ENCODE measurements around the gene MYBPH. TPM values are rescaled to one million over a fixed set of nuclear protein-coding genes. Genes with fewer than 3 reads are reported as not detected.

The MYBPH gene
- total and polyA plus RNA-seq, 2 donors (not counting 3 experiments of a cell fraction or from before 2014, with no cell fraction given) = not detected

GRCh38 chr1:203150511-203151297 is 24.9 kb downstream of the MYBPH start:
- Histone ChIP-seq H3K4me3 (replicated peaks in 1 of 3; ENCODE audit: insufficient read depth in 1 of 3, low read depth in 1 of 3, low read length in 3 of 3) (no peak overlapping the region), H4K20me1 (replicated peaks; ENCODE audit: control insufficient read depth, extremely low read depth, insufficient read depth, low read length) (no peaks in the 10 kb centered on the region), H3K9ac (replicated peaks; ENCODE audit: extremely low read depth, insufficient read depth, low read length) (no peak overlapping the region), H3K27ac (ENCODE audit: insufficient read depth, low read depth, low read length) (no peak overlapping the region), H3K4me1 (ENCODE audit: control insufficient read depth, extremely low read depth, insufficient read depth, low read length) (peaks cover 28% of the 10 kb centered on the region), H3K4me2 (ENCODE audit: insufficient read depth, low read length) (no peak overlapping the region), H3K79me2 (ENCODE audit: control insufficient read depth, insufficient read depth, low read length) (no peaks in the 10 kb centered on the region), H3K9me1 (replicated peaks; ENCODE audit: control insufficient read depth, extremely low read depth, insufficient read depth, low read length) (no peaks in the 10 kb centered on the region), H3K27me3 (ENCODE audit: control insufficient read depth in 2 of 2, insufficient read depth in 2 of 2, low read length in 2 of 2) (peaks cover 0 to 7% of the 10 kb centered on the region in 2 experiments), H3K36me3 (ENCODE audit: control insufficient read depth in 2 of 2, extremely low read depth in 1 of 2, insufficient read depth in 2 of 2, low read length in 2 of 2) (no peaks in the 10 kb centered on the region), H3K9me3 (replicated peaks; ENCODE audit: control insufficient read depth, insufficient read depth, low read length) (no peaks in the 10 kb centered on the region), H2AFZ (ENCODE audit: low read depth, low read length) (no peak overlapping the region)
- TF ChIP-seq MYC (IDR thresholded peaks at IDR 0.05; ENCODE audit: low read depth, low read length) = no peak
- no peak for TF ChIP-seq CTCF (IDR thresholded peaks at IDR 0.05; ENCODE audit: extremely low read depth in 1 of 2, insufficient read depth in 1 of 2, low read depth in 1 of 2, low read length in 2 of 2)
- TF ChIP-seq POLR2AphosphoS5 (IDR thresholded peaks at IDR 0.05; ENCODE audit: insufficient read depth, low read depth, low read length) = no peak
- TF ChIP-seq EZH2 (IDR thresholded peaks at IDR 0.05; ENCODE audit: borderline replicate concordance, low read depth, low read length, severe bottlenecking) = no peak
- no peak for TF ChIP-seq POLR2A (IDR thresholded peaks at IDR 0.05; ENCODE audit: low read depth, low read length)
- no peak for TF ChIP-seq JUN (IDR thresholded peaks at IDR 0.05; ENCODE audit: borderline replicate concordance, insufficient read depth, insufficient read length, low read depth)
- no peak for TF ChIP-seq MAX (IDR thresholded peaks at IDR 0.05; ENCODE audit: insufficient read depth, insufficient read length)
- no peak for TF ChIP-seq GATA2 (IDR thresholded peaks at IDR 0.05; ENCODE audit: insufficient read depth, insufficient read length, low read depth, low read length)
- TF ChIP-seq FOS (IDR thresholded peaks at IDR 0.05; ENCODE audit: borderline replicate concordance, insufficient read depth, low read length) = no peak
- no TSS peak for BruUV-seq (replicated peaks)
- intact Hi-C loops (cut with micrococcal nuclease) (no loop called here), dilution Hi-C loops (cut with MboI; ENCODE audit: extremely low pct_ligation_motif_present, low sequenced_read_pairs) (no loop called here)
- DNase-seq (ENCODE audit: low read depth, low spot score) (no peak), FAIRE-seq (no peak)
- CTCF ChIA-PET = interaction anchor here (0.7 to 4.8 kb wide), 5 partner anchors 18 to 135 kb away, joined by 3 to 34 read pairs (median 3); no protein-coding TSS in a partner anchor
- POLR2A ChIA-PET = no interaction called here

All from endothelial cell of umbilical vein (primary cell).